H1 (cell line): ENCODE measurements around the gene ADGRG7. TPM values are rescaled to one million over a fixed set of nuclear protein-coding genes. Genes with fewer than 3 reads are reported as not detected.

ENCODE experiments used
- CTCF ChIA-PET: fragments of 300-600 bp; sonication (Branson Sonifier 250); formaldehyde crosslinking; loops from one replicate; lab custom pipeline; 2021; ENCODE audit not compliant: partially characterized antibody; lab: Charles Lee
- POLR2A ChIA-PET: fragments of 300-600 bp; sonication (Branson Sonifier 250); formaldehyde crosslinking; loops from one replicate; lab custom pipeline; 2021; ENCODE audit warnings: inconsistent platforms; ENCODE audit not compliant: partially characterized antibody; lab: Charles Lee
- DNase-seq, 2 experiments: peaks; one replicate each; pipeline versions ENCODE4 v3.0.0 to v3.0.0-alpha.2; 2010 to 2022; ENCODE audit warnings: low spot score in 2 of 2, low read depth in 1 of 2, mixed read lengths in 1 of 2
- FAIRE-seq: peaks from 2 replicates; lab custom pipeline; 2011; peaks lifted over from hg19 to GRCh38; lab: Jason Lieb, UNC
- H2AFZ ChIP-seq: 2 replicates; pipeline ENCODE4 v1.8.1; 2012; ENCODE audit warnings: low read length, inconsistent platforms
- H2AK5ac ChIP-seq: 2 replicates; pipeline ENCODE4 v1.6.1; 2013; ENCODE audit warnings: low read depth, low read length
- H2BK120ac ChIP-seq: replicated peaks from 2 replicates; pipeline ENCODE3; 2013; ENCODE audit warnings: low read depth, low read length, inconsistent platforms
- H2BK12ac ChIP-seq: 2 replicates; pipeline ENCODE4 v1.6.1; 2013; ENCODE audit warnings: low read depth, low read length
- H2BK15ac ChIP-seq: 2 replicates; pipeline ENCODE4 v1.6.1; 2013; ENCODE audit warnings: low read length
- H2BK20ac ChIP-seq: 2 replicates; pipeline ENCODE4 v1.6.1; 2013; ENCODE audit warnings: low read length
- H2BK5ac ChIP-seq: 2 replicates; pipeline ENCODE4 v1.6.1; 2013; ENCODE audit warnings: low read depth, low read length
- H3K14ac ChIP-seq: 2 replicates; pipeline ENCODE4 v1.6.1; 2013; ENCODE audit warnings: inconsistent platforms; ENCODE audit not compliant: insufficient read length
- H3K18ac ChIP-seq: 2 replicates; pipeline ENCODE4 v1.6.1; 2013; ENCODE audit warnings: low read length; ENCODE audit errors: extremely low read depth
- H3K23ac ChIP-seq: 2 replicates; pipeline ENCODE4 v1.6.1; 2013; ENCODE audit warnings: inconsistent platforms; ENCODE audit not compliant: insufficient read length
- H3K23me2 ChIP-seq: 2 replicates; pipeline ENCODE4 v1.6.1; 2013; ENCODE audit warnings: low read depth, low read length
- H3K27ac ChIP-seq: 2 replicates; pipeline ENCODE4 v1.6.1; 2011; ENCODE audit warnings: low read depth, low read length, inconsistent platforms
- H3K27me3 ChIP-seq, 4 experiments: replicated peaks in 1 of 4; 1 replicate in 1 of 4; 2 replicates in 3 of 4; pipeline versions ENCODE4 v1.6.1 to v1.8.1; 2011 to 2013; ENCODE audit warnings: low read length in 3 of 4, mild to moderate bottlenecking in 3 of 4, inconsistent platforms in 2 of 4, mixed read lengths in 2 of 4, moderate library complexity in 1 of 4; ENCODE audit not compliant: control insufficient read depth in 3 of 4, insufficient read depth in 3 of 4; ENCODE audit errors: extremely low read depth in 1 of 4
- H3K36me3 ChIP-seq, 4 experiments: 2 replicates each; pipeline versions ENCODE4 v1.6.1 to v1.8.1; 2011 to 2013; ENCODE audit warnings: mild to moderate bottlenecking in 4 of 4, low read length in 3 of 4, moderate library complexity in 2 of 4, control low read depth in 1 of 4, inconsistent platforms in 1 of 4; ENCODE audit not compliant: insufficient read depth in 4 of 4, control insufficient read depth in 2 of 4
- H3K4ac ChIP-seq: replicated peaks from 2 replicates; pipeline ENCODE3; 2013; ENCODE audit warnings: low read length, low read depth, mixed read lengths, inconsistent platforms; ENCODE audit not compliant: insufficient read length
- H3K4me1 ChIP-seq, 4 experiments: replicated peaks in 1 of 4; 1 replicate in 1 of 4; 2 replicates in 3 of 4; pipeline versions ENCODE4 v1.6.1 to v1.8.1; 2011 to 2013; ENCODE audit warnings: low read length in 3 of 4, inconsistent platforms in 2 of 4, mixed read lengths in 1 of 4; ENCODE audit not compliant: insufficient read depth in 4 of 4, control insufficient read depth in 3 of 4
- H3K4me2 ChIP-seq, 2 experiments: 2 replicates each; pipeline versions ENCODE4 v1.6.1 to v1.8.1; 2011 to 2013; ENCODE audit warnings: low read depth in 2 of 2, low read length in 2 of 2, control low read depth in 1 of 2, inconsistent platforms in 1 of 2, mild to moderate bottlenecking in 1 of 2; ENCODE audit not compliant: insufficient read depth in 1 of 2
- H3K4me3 ChIP-seq, 4 experiments: fragments of 200-600, 300-600 bp in 1 of 4; sonication (generic), shearing (Covaris generic), sonication (Bioruptor Twin) in 1 of 4; 2 replicates each; pipeline versions ENCODE4 v1.5.1 to v1.8.1; 2011 to 2016; ENCODE audit warnings: low read length in 4 of 4, low read depth in 3 of 4, control low read depth in 2 of 4, inconsistent platforms in 2 of 4, mild to moderate bottlenecking in 2 of 4, mixed read lengths in 1 of 4, moderate library complexity in 1 of 4; ENCODE audit not compliant: insufficient read depth in 2 of 4; ENCODE audit errors: extremely low read depth in 1 of 4
- H3K56ac ChIP-seq: replicated peaks from 2 replicates; pipeline ENCODE3; 2013; ENCODE audit warnings: low read depth, mild to moderate bottlenecking, mixed read lengths, low read length, inconsistent platforms; ENCODE audit not compliant: insufficient read length
- H3K79me1 ChIP-seq: 2 replicates; pipeline ENCODE4 v1.6.1; 2013; ENCODE audit warnings: low read depth, low read length, control low read depth
- H3K79me2 ChIP-seq, 2 experiments: 2 replicates each; pipeline versions ENCODE4 v1.6.1 to v1.8.1; 2012 to 2013; ENCODE audit warnings: low read length in 2 of 2, mild to moderate bottlenecking in 2 of 2, inconsistent platforms in 1 of 2; ENCODE audit not compliant: insufficient read depth in 2 of 2, control insufficient read depth in 1 of 2
- H3K9ac ChIP-seq, 4 experiments: replicated peaks in 1 of 4; 1 replicate in 1 of 4; 2 replicates in 3 of 4; pipeline versions ENCODE4 v1.6.1 to v1.8.1; 2011 to 2013; ENCODE audit warnings: low read depth in 3 of 4, low read length in 3 of 4, control low read depth in 2 of 4, mild to moderate bottlenecking in 2 of 4, moderate library complexity in 2 of 4, inconsistent platforms in 1 of 4; ENCODE audit errors: extremely low read depth in 1 of 4
- H3K9me3 ChIP-seq, 2 experiments: 2 replicates each; pipeline versions ENCODE4 v1.6.1 to v1.8.1; 2012 to 2013; ENCODE audit warnings: mild to moderate bottlenecking in 2 of 2, moderate library complexity in 2 of 2, control low read depth in 1 of 2, inconsistent platforms in 1 of 2, low read depth in 1 of 2, low read length in 1 of 2, mixed read lengths in 1 of 2; ENCODE audit not compliant: insufficient read depth in 2 of 2
- H4K20me1 ChIP-seq, 2 experiments: replicated peaks in 1 of 2; 2 replicates each; pipeline versions ENCODE3 to v1.8.1; 2011 to 2013; ENCODE audit warnings: inconsistent platforms in 2 of 2, low read length in 2 of 2, mild to moderate bottlenecking in 1 of 2; ENCODE audit not compliant: insufficient read depth in 2 of 2, control insufficient read depth in 1 of 2
- H4K5ac ChIP-seq: 2 replicates; pipeline ENCODE4 v1.6.1; 2013; ENCODE audit warnings: low read length, low read depth, mixed read lengths, inconsistent platforms; ENCODE audit not compliant: insufficient read length
- H4K8ac ChIP-seq: 2 replicates; pipeline ENCODE4 v1.8.0; 2013; ENCODE audit warnings: mild to moderate bottlenecking, moderate library complexity, low read length, inconsistent platforms; ENCODE audit not compliant: insufficient read depth; ENCODE audit errors: extremely low read depth
- H4K91ac ChIP-seq: replicated peaks from 2 replicates; pipeline ENCODE3; 2013; ENCODE audit warnings: low read length, mixed read lengths, inconsistent platforms; ENCODE audit not compliant: insufficient read length
- GABPA ChIP-seq: IDR thresholded peaks from 2 replicates; pipeline ENCODE4 v1.6.1; 2011; ENCODE audit warnings: mild to moderate bottlenecking, low read length, moderate library complexity, borderline replicate concordance; ENCODE audit not compliant: insufficient read depth
- KDM5A ChIP-seq: fragments of 200-600 bp; IDR thresholded peaks from 2 replicates; pipeline ENCODE4 v1.7.1; 2012; ENCODE audit warnings: mild to moderate bottlenecking, low read length, inconsistent platforms, mixed read lengths
- NRF1 ChIP-seq: IDR thresholded peaks from 2 replicates; pipeline ENCODE4 v1.6.1; 2011; ENCODE audit warnings: mild to moderate bottlenecking, low read depth, low read length, improper control_type of control experiment
- RNF2 ChIP-seq: fragments of 200-900, 300-1000 bp; sonication (generic); IDR thresholded peaks from 2 replicates; pipeline ENCODE4 v1.7.1; 2016; ENCODE audit warnings: borderline replicate concordance, low read depth, mild to moderate bottlenecking, antibody characterized with exemption, low read length; ENCODE audit not compliant: poor library complexity, severe bottlenecking; ENCODE audit errors: missing control alignments
- polyA plus RNA-seq, 7 experiments: library from polyadenylated mRNA; depleted of rRNA in 3 of 7; stranded (reverse) in 5 of 7; unstranded in 2 of 7; fragments of >200 nt in 5 of 7; fragments of 200-250 nt in 2 of 7; gene quantifications; 1 replicate in 5 of 7; 2 replicates in 1 of 7; 4 replicates in 1 of 7; pipeline versions ENCODE4 v1.2.1 to v1.2.3, GENCODE V29; 2011 to 2013; ENCODE audit warnings: missing spikeins in 2 of 7, mixed read lengths in 2 of 7
- total RNA-seq: library from RNA; stranded (reverse); fragmentation: NEBNext Ultra II Directional; extraction: Animal tissue kit (Norgen Biotek cat#: 25700); gene quantifications from 2 replicates; pipeline ENCODE4 v1.2.1, GENCODE V29; 2021

The ADGRG7 gene
- total and polyA plus RNA-seq, 2 of the 8 experiments (the other 6 are each of a cell fraction or from before 2014, with no cell fraction given): not detected

GRCh38 chr3:100715176-100715575, 105.8 kb downstream of the ADGRG7 start:
- no peak overlapping the region for H3K4me3 ChIP-seq
- H2BK12ac ChIP-seq: no peak overlapping the region
- H3K79me1 ChIP-seq: peaks cover 2% of the 10 kb centered on the region
- no peak overlapping the region for H3K18ac ChIP-seq
- no peaks in the 10 kb centered on the region for H3K9me3 ChIP-seq
- peaks cover 26 to 96% of the 10 kb centered on the region in 2 experiments for H3K79me2 ChIP-seq
- no peak overlapping the region for H4K5ac ChIP-seq
- ChIA-PET POLR2A (interaction anchor here (0.6 to 5.3 kb wide), 3 partner anchors 12 to 90 kb away, joined by 3 to 14 read pairs (median 3); no protein-coding TSS in a partner anchor), CTCF (interaction anchor here (0.7 to 1.8 kb wide), 4 partner anchors 23 to 141 kb away, joined by 5 to 9 read pairs (median 6); no protein-coding TSS in a partner anchor)
- H2BK15ac ChIP-seq: no peak overlapping the region
- no peak overlapping the region for H3K4me2 ChIP-seq
- no peak overlapping the region for H3K4ac ChIP-seq
- no peaks in the 10 kb centered on the region; a peak in 1 of 7 replicates for H3K27me3 ChIP-seq
- H4K8ac ChIP-seq: no peak overlapping the region
- no peak overlapping the region for H3K27ac ChIP-seq
- H3K23ac ChIP-seq: no peak overlapping the region
- DNase-seq (no peak), FAIRE-seq (no peak)
- no peak overlapping the region for H2BK120ac ChIP-seq
- H2AFZ ChIP-seq: no peak overlapping the region
- no peak overlapping the region for H3K9ac ChIP-seq
- H3K14ac ChIP-seq: no peak overlapping the region
- H3K4me1 ChIP-seq: peaks cover 0 to 8% (median 2%) of the 10 kb centered on the region in 4 experiments; a peak in 3 of 7 replicates
- no peaks in the 10 kb centered on the region; the same call in 1 of the 2 replicates for H3K23me2 ChIP-seq
- peaks cover 4% of the 10 kb centered on the region in 2 experiments for H4K20me1 ChIP-seq
- H3K36me3 ChIP-seq: peaks cover 6 to 28% (median 9%) of the 10 kb centered on the region in 4 experiments; a peak in 7 of 8 replicates
- H4K91ac ChIP-seq: no peak overlapping the region
- no peak overlapping the region for H2BK20ac ChIP-seq
- TF ChIP-seq KDM5A (no peak), GABPA (no peak), RNF2 (no peak), NRF1 (no peak)
- H3K56ac ChIP-seq: no peak overlapping the region
- H2AK5ac ChIP-seq: no peak overlapping the region
- H2BK5ac ChIP-seq: no peak overlapping the region
